Loucy (cell line): Measurements from ENCODE around the gene EME1.

ENCODE experiments used
- H2AFZ ChIP-seq: fragments of 200-600 bp; sonication (generic); 2 replicates; pipeline ENCODE4 v1.6.0; 2016; ENCODE audit warnings: antibody characterized with exemption, mild to moderate bottlenecking, low read length, moderate library complexity
- H3F3A ChIP-seq: fragments of 200-600 bp; 2 replicates; pipeline ENCODE4 v1.6.0; 2016; ENCODE audit warnings: antibody characterized with exemption, low read depth, mild to moderate bottlenecking
- H3K27me3 ChIP-seq: fragments of 200-600 bp; sonication (generic); 2 replicates; pipeline ENCODE4 v1.6.1; 2014; ENCODE audit warnings: low read length, mild to moderate bottlenecking; ENCODE audit not compliant: insufficient read depth, poor library complexity, severe bottlenecking
- H3K36me3 ChIP-seq: fragments of 200-600 bp; sonication (generic); 2 replicates; pipeline ENCODE4 v1.6.1; 2016; ENCODE audit warnings: low read length; ENCODE audit not compliant: insufficient read depth
- H3K4me1 ChIP-seq: fragments of 200-600 bp; sonication (generic); 2 replicates; pipeline ENCODE4 v1.5.1; 2014; ENCODE audit warnings: low read length, mild to moderate bottlenecking; ENCODE audit not compliant: insufficient read depth, poor library complexity, severe bottlenecking
- H3K4me2 ChIP-seq: fragments of 200-600 bp; sonication (generic); 2 replicates; pipeline ENCODE4 v1.6.0; 2014; ENCODE audit warnings: antibody characterized with exemption, low read length, low read depth, mild to moderate bottlenecking; ENCODE audit not compliant: poor library complexity, severe bottlenecking
- H3K4me3 ChIP-seq: fragments of 200-600 bp; sonication (generic); 2 replicates; pipeline ENCODE4 v1.5.1; 2014; ENCODE audit warnings: low read length, mild to moderate bottlenecking, mixed read lengths; ENCODE audit not compliant: poor library complexity, severe bottlenecking
- H3K79me2 ChIP-seq: fragments of 200-600 bp; sonication (generic); 2 replicates; pipeline ENCODE4 v1.6.1; 2014; ENCODE audit warnings: low read length; ENCODE audit not compliant: insufficient read depth
- H3K9ac ChIP-seq: fragments of 200-600 bp; sonication (generic); 2 replicates; pipeline ENCODE4 v1.6.0; 2014; ENCODE audit warnings: mild to moderate bottlenecking, low read depth, low read length, moderate library complexity; ENCODE audit not compliant: poor library complexity, severe bottlenecking
- H3K9me2 ChIP-seq: fragments of 200-600 bp; sonication (generic); replicated peaks from 2 replicates; pipeline ENCODE4 v1.6.1; 2016; ENCODE audit warnings: low read depth, low read length, mixed read lengths
- H3K9me3 ChIP-seq: fragments of 200-600 bp; sonication (generic); 2 replicates; pipeline ENCODE4 v1.6.1; 2014; ENCODE audit warnings: mild to moderate bottlenecking, antibody characterized with exemption, low read length, low read depth; ENCODE audit not compliant: insufficient read depth
- H4K20me1 ChIP-seq: fragments of 200-600 bp; sonication (generic); 2 replicates; pipeline ENCODE4 v1.6.0; 2014; ENCODE audit warnings: antibody characterized with exemption, low read length, mild to moderate bottlenecking; ENCODE audit not compliant: insufficient read depth, poor library complexity, severe bottlenecking
- EZH2phosphoT487 ChIP-seq: fragments of 200-600 bp; IDR thresholded peaks from 2 replicates; pipeline ENCODE4 v1.6.1; 2018; ENCODE audit warnings: antibody characterized with exemption, mild to moderate bottlenecking, moderate library complexity, borderline replicate concordance
- TF ChIP-seq, protein P1 (sequence below): fragments of 200-600 bp; sonication (generic); conservative IDR thresholded peaks from 2 replicates; pipeline ENCODE4 v1.5.1; 2014; ENCODE audit warnings: mild to moderate bottlenecking, antibody characterized with exemption, low read length

EME1 gene

DNA sequence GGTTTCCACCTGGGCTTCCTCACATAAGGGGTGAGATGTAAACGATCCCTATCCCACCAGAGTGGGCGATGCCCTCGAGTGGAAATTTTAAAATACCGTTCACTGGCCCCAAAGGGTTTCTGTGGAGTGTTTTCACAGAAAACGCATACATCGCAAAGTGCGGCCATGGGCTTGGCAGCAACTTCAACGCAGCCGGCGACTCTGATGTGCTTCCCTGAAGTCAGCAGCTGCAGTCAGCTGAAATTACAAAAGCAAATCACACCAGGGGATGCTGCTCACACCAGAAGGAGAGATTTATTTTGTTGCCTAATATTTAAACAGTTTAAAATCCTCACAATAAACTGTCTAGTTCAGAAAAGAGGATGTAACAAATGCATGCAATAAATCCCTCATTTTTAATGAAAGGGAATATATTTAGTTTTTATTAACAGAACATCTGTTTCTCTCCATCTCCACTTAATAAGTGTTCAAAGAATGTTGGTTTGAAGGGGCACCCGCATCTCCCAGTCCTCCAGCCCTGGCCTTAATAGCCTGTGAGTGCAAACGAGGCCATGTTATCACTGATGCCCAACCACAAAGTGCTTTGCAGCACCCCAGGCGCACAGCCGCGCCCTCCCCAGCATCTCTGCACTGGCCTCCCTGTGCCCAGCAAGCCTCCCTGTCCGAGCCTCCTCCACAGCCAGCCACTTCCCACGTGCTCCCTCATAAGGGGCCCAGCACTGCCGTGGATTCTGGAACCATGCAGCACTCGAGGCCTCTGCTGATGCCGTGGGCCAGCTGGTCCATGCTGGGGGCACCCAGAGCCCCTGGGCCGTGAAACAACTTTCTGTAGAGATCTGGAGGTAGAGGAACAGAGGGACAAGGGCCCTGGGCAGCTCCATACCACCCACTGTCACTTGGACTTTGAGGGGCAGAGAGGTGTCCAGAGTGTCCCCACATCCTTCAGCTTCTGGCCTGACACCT lies 44.4 kb upstream of the EME1 start:
- Histone ChIP-seq H2AFZ (no peak overlapping the region), H3K79me2 (no peaks in the 10 kb centered on the region), H3K9me2 (no peaks in the 10 kb centered on the region), H3K4me1 (peaks cover 5% of the 10 kb centered on the region), H3K4me2 (no peak overlapping the region), H3K9me3 (no peaks in the 10 kb centered on the region), H3K36me3 (no peaks in the 10 kb centered on the region), H3F3A (no peaks in the 10 kb centered on the region), H3K9ac (no peak overlapping the region), H3K27me3 (no peaks in the 10 kb centered on the region), H4K20me1 (no peaks in the 10 kb centered on the region), H3K4me3 (no peak overlapping the region)
- TF ChIP-seq EZH2phosphoT487 = no peak
- TF ChIP-seq, protein P1, sequence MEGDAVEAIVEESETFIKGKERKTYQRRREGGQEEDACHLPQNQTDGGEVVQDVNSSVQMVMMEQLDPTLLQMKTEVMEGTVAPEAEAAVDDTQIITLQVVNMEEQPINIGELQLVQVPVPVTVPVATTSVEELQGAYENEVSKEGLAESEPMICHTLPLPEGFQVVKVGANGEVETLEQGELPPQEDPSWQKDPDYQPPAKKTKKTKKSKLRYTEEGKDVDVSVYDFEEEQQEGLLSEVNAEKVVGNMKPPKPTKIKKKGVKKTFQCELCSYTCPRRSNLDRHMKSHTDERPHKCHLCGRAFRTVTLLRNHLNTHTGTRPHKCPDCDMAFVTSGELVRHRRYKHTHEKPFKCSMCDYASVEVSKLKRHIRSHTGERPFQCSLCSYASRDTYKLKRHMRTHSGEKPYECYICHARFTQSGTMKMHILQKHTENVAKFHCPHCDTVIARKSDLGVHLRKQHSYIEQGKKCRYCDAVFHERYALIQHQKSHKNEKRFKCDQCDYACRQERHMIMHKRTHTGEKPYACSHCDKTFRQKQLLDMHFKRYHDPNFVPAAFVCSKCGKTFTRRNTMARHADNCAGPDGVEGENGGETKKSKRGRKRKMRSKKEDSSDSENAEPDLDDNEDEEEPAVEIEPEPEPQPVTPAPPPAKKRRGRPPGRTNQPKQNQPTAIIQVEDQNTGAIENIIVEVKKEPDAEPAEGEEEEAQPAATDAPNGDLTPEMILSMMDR = no peak

DNA sequence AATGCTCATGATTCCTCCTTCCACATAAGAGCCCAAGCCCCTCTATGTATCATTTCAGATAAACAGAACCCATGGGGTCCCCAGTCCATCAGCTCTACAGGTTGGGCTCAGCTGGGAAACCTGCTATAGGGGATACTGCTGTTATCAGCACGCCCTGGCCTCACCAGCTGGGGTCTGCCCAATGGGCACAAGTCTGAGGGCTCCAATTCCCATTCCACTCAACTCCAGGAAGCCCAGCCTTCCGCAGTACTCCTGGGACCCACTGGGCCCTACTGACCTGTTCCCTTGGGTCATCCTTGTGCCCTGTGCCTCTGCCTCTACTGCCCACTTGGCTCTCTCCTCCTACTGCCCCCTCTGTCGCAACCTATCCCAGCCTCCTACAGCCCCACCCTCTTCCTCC lies 43.3 kb upstream of the EME1 start:
- no peak overlapping the region for H3K4me2 ChIP-seq
- TF ChIP-seq, protein P1 = no peak
- TF ChIP-seq EZH2phosphoT487 = no peak
- H3K79me2 ChIP-seq = no peaks in the 10 kb centered on the region

DNA sequence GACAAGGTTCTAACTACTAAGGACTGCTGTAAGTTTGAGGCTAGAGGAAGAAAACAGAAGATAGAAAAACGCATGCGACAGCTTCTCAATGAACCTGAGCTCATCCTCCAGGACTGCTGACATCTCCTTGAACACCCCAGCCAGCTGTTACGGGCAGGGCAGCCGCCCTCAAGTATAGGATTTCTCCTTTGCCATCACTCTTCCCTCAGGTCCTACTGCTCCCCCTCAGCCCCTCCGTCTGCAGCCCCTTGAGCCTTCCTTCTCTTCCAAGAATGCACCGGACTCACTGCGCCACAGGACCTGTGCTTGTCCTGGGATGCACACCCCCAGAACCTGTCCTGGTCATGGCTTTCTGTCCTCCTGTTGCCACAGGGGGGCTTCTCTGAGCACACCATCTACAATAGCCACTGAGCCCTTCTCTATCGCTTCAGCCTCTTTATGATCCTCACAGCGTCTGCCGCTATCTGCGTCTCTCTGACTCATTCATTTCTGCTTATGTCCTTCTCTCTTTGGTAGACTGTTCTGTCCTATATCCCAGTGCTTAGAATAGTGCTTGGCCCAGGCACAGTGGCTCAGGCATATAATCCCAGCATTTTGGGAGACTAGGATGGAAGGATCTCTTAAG lies 42.8 kb upstream of the EME1 start:
- Histone ChIP-seq H4K20me1 (no peaks in the 10 kb centered on the region), H3K4me1 (peaks cover 7% of the 10 kb centered on the region), H3K79me2 (no peaks in the 10 kb centered on the region), H3K27me3 (no peaks in the 10 kb centered on the region), H3K4me2 (no peak overlapping the region), H3F3A (no peaks in the 10 kb centered on the region), H3K9me2 (no peaks in the 10 kb centered on the region), H3K36me3 (no peaks in the 10 kb centered on the region), H3K9ac (no peak overlapping the region), H3K9me3 (no peaks in the 10 kb centered on the region), H3K4me3 (no peak overlapping the region), H2AFZ (no peak overlapping the region)
- TF ChIP-seq EZH2phosphoT487 = no peak
- TF ChIP-seq, protein P1 = no peak

More for the DNA sequence above, 43.3 kb upstream of the EME1 start:
- H3F3A ChIP-seq = no peaks in the 10 kb centered on the region
- H3K4me1 ChIP-seq = peaks cover 7% of the 10 kb centered on the region
- no peaks in the 10 kb centered on the region for H3K9me2 ChIP-seq
- H3K36me3 ChIP-seq = no peaks in the 10 kb centered on the region
- no peak overlapping the region for H3K4me3 ChIP-seq
- H4K20me1 ChIP-seq = no peaks in the 10 kb centered on the region
- no peak overlapping the region for H2AFZ ChIP-seq
- no peaks in the 10 kb centered on the region for H3K27me3 ChIP-seq
- no peaks in the 10 kb centered on the region for H3K9me3 ChIP-seq
- H3K9ac ChIP-seq = no peak overlapping the region
